HepG2 (cell line): ENCODE results near the gene FAM229A. TPM values are rescaled to one million over a fixed set of nuclear protein-coding genes. Genes with fewer than 3 reads are reported as not detected.

Experiments used
- CHD2 ChIP-seq: IDR thresholded peaks from 2 replicates; pipeline ENCODE4 v1.6.1; 2011; ENCODE audit warnings: low read depth, low read length, improper control_type of control experiment
- GPN1 ChIP-seq: sonication (generic); formaldehyde crosslinking; IDR thresholded peaks from 2 replicates; pipeline ENCODE4 v1.5.1; 2020; ENCODE audit warnings: missing genetic modification reagents, borderline replicate concordance
- HNRNPL ChIP-seq: fragments of 200-400 bp; formaldehyde crosslinking; IDR thresholded peaks from 2 replicates; pipeline ENCODE4 v1.6.1; 2017; ENCODE audit warnings: mild to moderate bottlenecking, low read depth, low read length
- MXD4 ChIP-seq: IDR thresholded peaks from 2 replicates; pipeline ENCODE4 v1.6.1; 2016; ENCODE audit warnings: mild to moderate bottlenecking, missing biosample characterization, missing genetic modification reagents
- NAIF1 ChIP-seq: sonication (generic); formaldehyde crosslinking; IDR thresholded peaks from 2 replicates; pipeline ENCODE4 v1.5.0; 2020; ENCODE audit warnings: mild to moderate bottlenecking, missing genetic modification reagents, borderline replicate concordance
- NCOR1 ChIP-seq: fragments of 200-600 bp; sonication (generic); IDR thresholded peaks from 2 replicates; pipeline ENCODE4 v1.7.0; 2017; ENCODE audit warnings: antibody characterized with exemption, low read length, borderline replicate concordance
- NRL ChIP-seq: sonication (generic); formaldehyde crosslinking; IDR thresholded peaks from 2 replicates; pipeline ENCODE4 v1.5.0; 2020; ENCODE audit warnings: missing genetic modification reagents, mild to moderate bottlenecking, moderate library complexity, borderline replicate concordance
- PAF1 ChIP-seq: IDR thresholded peaks from 2 replicates; pipeline ENCODE4 v1.6.1; 2016; ENCODE audit warnings: missing genetic modification reagents, missing compliant biosample characterization
- PRDM15 ChIP-seq: sonication (generic); formaldehyde crosslinking; IDR thresholded peaks from 2 replicates; pipeline ENCODE4 v1.4.0; 2020; ENCODE audit warnings: missing genetic modification reagents
- SP1 ChIP-seq, 2 experiments: fragments of 450-650 bp in 1 of 2; sonication (generic) in 1 of 2; formaldehyde crosslinking in 1 of 2; IDR thresholded peaks; 2 replicates each; pipeline versions ENCODE4 v1.4.0 to v1.6.1; 2016 to 2020; ENCODE audit warnings: missing genetic modification reagents in 1 of 2
- ZBTB10 ChIP-seq: sonication (generic); formaldehyde crosslinking; IDR thresholded peaks from 2 replicates; pipeline ENCODE4 v1.4.0; 2020; ENCODE audit warnings: missing genetic modification reagents, borderline replicate concordance
- ZBTB33 ChIP-seq: sonication (generic); formaldehyde crosslinking; IDR thresholded peaks from 2 replicates; pipeline ENCODE4 v1.4.0; 2020; ENCODE audit warnings: missing genetic modification reagents
- ZIK1 ChIP-seq: sonication (generic); formaldehyde crosslinking; IDR thresholded peaks from 2 replicates; pipeline ENCODE4 v1.5.0; 2020; ENCODE audit warnings: mild to moderate bottlenecking, low read depth, missing genetic modification reagents, borderline replicate concordance
- ZKSCAN5 ChIP-seq: sonication (generic); formaldehyde crosslinking; IDR thresholded peaks from 2 replicates; pipeline ENCODE4 v1.5.1; 2020; ENCODE audit warnings: mild to moderate bottlenecking, missing genetic modification reagents
- ZNF18 ChIP-seq: sonication (generic); formaldehyde crosslinking; IDR thresholded peaks from 2 replicates; pipeline ENCODE4 v1.8.0; 2022; ENCODE audit warnings: mild to moderate bottlenecking, missing genetic modification reagents; ENCODE audit not compliant: insufficient replicate concordance
- ZNF556 ChIP-seq: sonication (generic); formaldehyde crosslinking; IDR thresholded peaks from 2 replicates; pipeline ENCODE4 v1.4.0; 2020; ENCODE audit warnings: mild to moderate bottlenecking, missing genetic modification reagents, borderline replicate concordance
- ZNF740 ChIP-seq: sonication (generic); formaldehyde crosslinking; IDR thresholded peaks from 2 replicates; pipeline ENCODE4 v1.4.0; 2020; ENCODE audit warnings: missing genetic modification reagents
- ZNF747 ChIP-seq: sonication (generic); formaldehyde crosslinking; IDR thresholded peaks from 2 replicates; pipeline ENCODE4 v1.8.1; 2023; ENCODE audit warnings: missing genetic modification reagents, mild to moderate bottlenecking, borderline replicate concordance
- ZNF773 ChIP-seq: sonication (generic); formaldehyde crosslinking; IDR thresholded peaks from 2 replicates; pipeline ENCODE4 v1.4.0; 2020; ENCODE audit warnings: missing genetic modification reagents, borderline replicate concordance
- polyA plus RNA-seq, 8 experiments: library from polyadenylated mRNA; depleted of rRNA in 3 of 8; stranded (reverse) in 7 of 8; unstranded in 1 of 8; fragments of >200 nt; fragmentation: Illumina TruSeq in 4 of 8; extraction: Trizol in 4 of 8; gene quantifications; 2 replicates each; pipeline versions ENCODE4 v1.2.1 to v1.2.3, GENCODE V29; 2011 to 2016; ENCODE audit warnings: low read depth in 4 of 8, missing spikeins in 1 of 8, mixed read lengths in 1 of 8; ENCODE audit not compliant: insufficient read depth in 1 of 8
- total RNA-seq, 5 experiments: library from RNA; depleted of rRNA; stranded (reverse); fragments of >200 nt; fragmentation: Illumina TruSeq; extraction: Trizol; gene quantifications; 2 replicates each; pipeline ENCODE4 v1.2.3, GENCODE V29; 2016; ENCODE audit warnings: low read depth in 1 of 5

The FAM229A gene
- total and polyA plus RNA-seq, 2 of the 13 experiments (the other 11 are each of a cell fraction or from before 2014, with no cell fraction given): 3.2 to 17.6 TPM

GRCh38 chr1:32352239-32352745, 10.0 kb downstream of the FAM229A start (continued):
- no peak for TF ChIP-seq ZNF747 (CRISPR knock-in tag)
- TF ChIP-seq SP1 (IDR thresholded peaks at IDR 0.05): no peak
- TF ChIP-seq SP1 (CRISPR knock-in tag; IDR thresholded peaks at IDR 0.05): no peak
- TF ChIP-seq CHD2: no peak
- TF ChIP-seq MXD4 (CRISPR knock-in tag): no peak
- TF ChIP-seq NAIF1: no peak; the same call in 1 of the 2 replicates
- no peak for TF ChIP-seq NCOR1
- peak; percentile 47; the same call in 1 of the 2 replicates for TF ChIP-seq NRL (CRISPR knock-in tag)
- TF ChIP-seq ZNF740 (CRISPR knock-in tag): no peak
- TF ChIP-seq PAF1 (CRISPR knock-in tag): no peak
- no peak for TF ChIP-seq HNRNPL
- TF ChIP-seq GPN1 (CRISPR knock-in tag): no peak
- no peak for TF ChIP-seq ZNF773 (CRISPR knock-in tag)
- peak; percentile 48 for TF ChIP-seq ZNF18 (CRISPR knock-in tag)
- no peak for TF ChIP-seq ZKSCAN5 (CRISPR knock-in tag)
- no peak for TF ChIP-seq ZBTB33 (CRISPR knock-in tag)
- TF ChIP-seq PRDM15: no peak
- no peak for TF ChIP-seq ZNF556 (CRISPR knock-in tag)
- TF ChIP-seq ZIK1: no peak
- no peak for TF ChIP-seq ZBTB10 (CRISPR knock-in tag)
